ENCODE results near the gene OTOF.

- no peak for TF ChIP-seq EZH2 (IDR thresholded peaks at IDR 0.05; ENCODE audit: low read length, missing control alignments)
- no peak for TF ChIP-seq CTCF (conservative IDR thresholded peaks at IDR 0.05 in 1 of 2, IDR thresholded peaks at IDR 0.05 in 1 of 2; ENCODE audit: low read depth in 1 of 2, low read length in 2 of 2)
Observed at GRCh38 chr2:26471289-26471688, 6.6 kb downstream of the OTOF start.
